ENCODE measurements around the gene WNT11.

Gene WNT11

DNA sequence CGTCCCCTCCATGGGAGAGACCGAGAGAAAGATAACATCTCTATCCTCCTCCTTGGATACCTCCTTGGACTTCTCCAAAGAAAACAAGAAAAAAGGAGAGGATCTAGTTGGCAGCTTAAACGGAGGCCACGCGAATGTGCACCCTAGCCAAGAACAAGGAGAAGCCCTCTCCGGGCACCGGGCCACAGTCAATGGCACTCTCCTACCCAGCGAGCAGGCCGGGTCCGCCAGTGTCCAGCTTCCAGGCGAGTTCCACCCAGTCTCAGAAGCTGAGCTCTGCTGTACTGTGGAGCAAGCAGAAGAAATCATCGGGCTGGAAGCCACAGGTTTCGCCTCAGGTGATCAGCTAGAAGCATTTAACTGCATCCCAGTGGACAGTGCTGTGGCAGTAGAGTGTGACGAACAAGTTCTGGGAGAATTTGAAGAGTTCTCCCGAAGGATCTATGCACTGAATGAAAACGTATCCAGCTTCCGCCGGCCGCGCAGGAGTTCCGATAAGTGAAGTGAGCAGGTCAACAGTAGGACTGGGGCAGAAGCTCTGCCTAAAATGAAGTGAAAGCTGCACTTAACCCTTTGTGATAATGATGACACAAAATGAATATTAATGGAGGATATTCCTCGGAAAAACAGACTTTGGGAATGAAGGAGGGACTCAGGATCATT, 65.3 kb downstream of the WNT11 start:
- TF ChIP-seq CTCF (IDR thresholded peaks at IDR 0.05; ENCODE audit: low read depth, low read length) = no peak

GRCh38 chr11:76139314-76139713, 67.0 kb downstream of the WNT11 start:
- peak; percentile 63 for DNase-seq (ENCODE audit: extremely low read depth, low read depth)
- no peak for TF ChIP-seq CTCF (IDR thresholded peaks at IDR 0.05; ENCODE audit: low read depth, low read length)

More for the DNA sequence above, 65.3 kb downstream of the WNT11 start:
- no peak for DNase-seq (ENCODE audit: extremely low read depth, low read depth)
